Activated CD8-positive, alpha-beta memory T cell treated with anti-CD3 and anti-CD28 coated beads, Interleukin-2, amount 50 U/mL, for 4 hours (primary cell): ENCODE measurements around the gene PGM2.
A peak's percentile ranks its signal among the peaks of the same experiment; 100 is the strongest.
"Not testable (repeated sequence)": the region's sequence is repeated elsewhere in the genome, so short reads cannot be mapped to it uniquely, and the experiment has no call there.

ENCODE experiments used
- DNase-seq: peaks from one replicate; pipeline ENCODE4 v3.0.0-alpha.2; 2020

The PGM2 gene

GRCh38 chr4:37826295-37827029, at the start of gene PGM2:
Gene PGM2, plus strand, starts transcription at chr4:37826686. Its CDS starts 47 bp downstream, at chr4:37826733.
- peak; percentile 94 for DNase-seq

DNA sequence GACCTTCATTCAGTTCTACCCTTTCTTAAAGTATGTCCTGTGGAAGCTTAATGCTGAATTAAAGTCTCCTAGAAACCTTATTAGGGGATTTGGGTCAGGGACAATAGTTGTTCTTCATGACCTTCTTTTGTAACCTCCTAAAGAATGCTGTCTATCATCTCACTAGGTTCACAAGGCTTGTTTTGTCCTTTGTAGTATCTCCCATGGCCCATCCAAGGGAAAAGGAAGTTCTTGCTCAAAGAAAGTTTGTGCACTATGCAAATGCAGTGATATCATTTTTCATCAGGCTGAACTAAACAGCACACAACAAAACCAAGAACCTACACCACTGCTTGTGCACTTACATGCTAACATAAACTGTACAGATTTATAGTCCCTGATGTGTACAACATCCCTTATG, 46.6 kb upstream of the PGM2 start:
- no peak for DNase-seq

- DNase-seq, result peak; percentile 40
Measured at GRCh38 chr4:37780444-37781130, 45.9 kb upstream of the PGM2 start.

DNA sequence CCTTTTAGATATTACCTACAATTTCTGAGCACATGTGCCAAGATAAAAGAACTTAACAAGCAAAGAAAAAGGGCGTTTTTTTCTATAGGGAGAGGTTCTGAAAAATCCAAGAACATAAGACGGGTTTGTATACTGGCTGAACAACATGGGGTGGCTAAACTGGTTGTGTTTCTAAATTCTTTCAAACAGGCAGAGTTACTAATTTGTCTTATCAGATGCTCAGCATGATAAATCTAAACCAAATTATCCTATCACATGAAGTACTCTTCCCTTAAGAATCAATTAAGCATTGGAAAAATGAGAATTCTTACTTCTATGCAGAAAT, 45.4 kb upstream of the PGM2 start:
- DNase-seq, result no peak

DNA sequence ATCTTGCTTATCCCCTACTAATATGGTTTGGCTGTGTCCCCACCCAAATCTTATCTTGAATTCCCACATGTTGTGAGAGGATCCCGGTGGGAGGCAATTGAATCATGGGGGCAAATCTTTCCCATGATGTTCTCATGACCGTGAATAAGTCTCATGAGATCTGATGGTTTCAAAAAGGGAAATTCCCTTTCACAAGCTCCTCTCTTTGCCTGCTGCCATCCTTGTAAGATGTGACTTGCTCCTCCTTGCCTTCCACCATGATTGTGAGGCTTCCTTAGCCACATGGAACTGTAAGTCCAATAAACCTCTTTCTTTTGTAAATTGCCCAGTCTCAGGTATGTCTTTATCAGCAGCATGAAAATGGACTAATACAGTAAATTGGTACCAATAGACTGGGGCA, 40.2 kb upstream of the PGM2 start:
- DNase-seq, result not testable (repeated sequence)

DNA sequence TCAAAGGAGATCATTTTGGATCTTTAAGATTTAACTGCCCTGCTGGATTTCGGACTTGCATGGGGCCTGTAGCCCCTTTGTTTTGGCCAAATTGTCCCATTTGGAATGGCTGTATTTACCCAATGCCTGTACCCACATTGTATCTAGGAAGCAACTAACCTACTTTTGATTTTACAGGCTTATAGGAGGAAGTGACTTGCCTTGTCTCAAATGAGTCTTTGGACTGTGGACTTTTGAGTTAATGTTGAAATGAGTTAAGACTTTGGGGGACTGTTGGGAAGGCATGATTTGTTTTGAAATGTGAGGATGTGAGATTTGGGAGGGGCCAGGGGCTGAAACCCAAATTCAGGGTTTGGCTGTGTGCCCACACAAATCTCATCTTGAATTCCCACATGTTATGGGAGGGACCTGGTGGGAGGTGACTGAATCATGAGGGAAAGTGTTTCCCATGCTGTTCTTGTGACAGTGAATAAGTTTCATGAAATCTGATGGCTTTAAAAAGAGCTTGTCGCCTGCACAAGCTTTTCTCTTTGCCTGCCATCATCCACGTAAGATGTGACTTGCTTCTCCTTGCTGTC, 38.5 kb upstream of the PGM2 start:
- not testable (repeated sequence) for DNase-seq

DNA sequence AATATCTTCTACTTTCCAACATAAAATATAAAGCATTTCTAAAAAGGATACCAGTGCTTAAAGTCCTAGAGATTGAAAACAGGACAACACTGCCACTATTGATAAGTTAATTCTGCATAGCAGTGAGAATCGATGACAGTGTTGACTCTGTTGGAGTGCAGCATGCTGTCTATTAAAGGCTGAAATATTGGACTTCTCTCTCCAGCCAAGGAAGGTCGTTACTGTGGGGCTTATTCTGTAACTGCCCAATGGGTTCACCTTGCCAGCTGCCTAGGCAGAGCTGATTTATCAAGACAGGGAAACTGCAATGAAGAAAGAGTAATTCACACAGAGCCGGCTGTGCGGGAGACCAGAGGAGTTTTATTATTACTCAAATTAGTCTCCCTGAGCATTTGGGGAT, 37.7 kb upstream of the PGM2 start:
- DNase-seq, result no peak

DNA sequence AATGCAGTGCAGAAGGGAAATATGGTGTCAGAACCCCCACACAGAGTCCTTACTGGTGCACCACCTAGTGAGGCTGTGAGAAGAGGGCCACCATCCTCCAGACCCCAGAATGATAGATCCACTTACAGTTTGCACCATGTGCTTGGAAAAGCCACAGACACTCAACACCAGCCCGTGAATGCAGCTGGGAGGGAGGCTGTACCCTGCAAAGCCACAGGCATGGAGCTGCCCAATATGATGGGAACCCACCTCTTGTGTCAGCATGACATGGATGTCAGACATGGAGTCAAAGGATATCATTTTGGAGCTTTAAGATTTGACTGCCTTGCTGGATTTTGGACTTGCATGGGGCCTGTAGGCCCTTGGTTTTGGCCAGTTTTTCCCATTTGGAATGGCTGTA, 34.2 kb upstream of the PGM2 start:
- DNase-seq, result no peak

GRCh38 chr4:37793562-37793961, 32.9 kb upstream of the PGM2 start:
- no peak for DNase-seq

GRCh38 chr4:37794056-37794455, 32.4 kb upstream of the PGM2 start:
- no peak for DNase-seq

DNA sequence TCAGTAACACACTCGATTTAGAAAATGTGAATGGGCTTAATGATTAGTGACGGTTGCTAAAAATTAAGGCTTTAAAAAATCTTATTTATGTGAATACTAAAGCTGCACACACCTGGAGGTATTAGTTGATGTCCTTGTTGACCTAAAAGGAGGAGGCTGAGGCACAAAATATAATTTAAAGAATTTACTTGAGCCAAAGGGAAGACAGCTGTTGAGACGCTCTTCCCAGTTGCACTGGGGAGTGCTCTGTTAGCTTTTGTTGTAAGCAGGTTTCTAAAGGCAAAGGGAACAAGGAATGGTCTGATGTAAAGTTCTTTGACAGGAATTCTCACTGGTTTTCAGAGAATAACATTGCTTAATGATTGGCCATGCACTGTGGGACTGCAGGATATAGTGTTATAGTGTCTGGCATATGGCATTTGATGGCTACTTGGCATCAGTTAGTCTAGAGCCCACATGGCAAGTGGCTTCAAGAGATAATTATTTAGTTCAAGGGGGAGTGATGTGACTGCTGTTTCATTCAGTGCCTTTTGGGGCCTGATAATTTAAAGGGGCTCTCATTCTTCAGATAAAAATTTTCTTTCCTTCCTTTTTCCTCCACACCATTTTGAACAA, 30.8 kb upstream of the PGM2 start:
- DNase-seq, result no peak

- DNase-seq, result no peak
Measured at GRCh38 chr4:37797374-37797773, 29.1 kb upstream of the PGM2 start.

DNA sequence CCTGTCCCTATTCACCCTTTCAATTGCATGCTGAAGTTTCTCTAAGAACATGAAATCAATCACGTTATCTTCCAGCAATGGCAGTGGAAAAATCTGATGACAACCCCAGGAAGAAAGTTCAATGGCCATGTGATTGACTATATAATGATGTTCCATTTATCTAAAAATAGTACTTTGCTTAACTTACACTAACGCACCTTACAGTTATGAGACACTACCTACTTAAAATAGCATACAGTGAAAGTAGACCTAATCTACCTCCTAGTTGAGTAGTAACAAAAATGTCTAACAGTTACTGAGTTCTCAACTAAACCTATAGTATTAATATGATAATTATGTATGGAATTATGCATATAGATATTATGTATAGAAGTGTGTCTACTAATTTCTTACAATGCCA, 28.6 kb upstream of the PGM2 start:
- DNase-seq, result no peak

GRCh38 chr4:37798616-37799015, 27.9 kb upstream of the PGM2 start:
- no peak for DNase-seq

- DNase-seq, result no peak
Measured at GRCh38 chr4:37799941-37800554, 26.4 kb upstream of the PGM2 start.

DNA sequence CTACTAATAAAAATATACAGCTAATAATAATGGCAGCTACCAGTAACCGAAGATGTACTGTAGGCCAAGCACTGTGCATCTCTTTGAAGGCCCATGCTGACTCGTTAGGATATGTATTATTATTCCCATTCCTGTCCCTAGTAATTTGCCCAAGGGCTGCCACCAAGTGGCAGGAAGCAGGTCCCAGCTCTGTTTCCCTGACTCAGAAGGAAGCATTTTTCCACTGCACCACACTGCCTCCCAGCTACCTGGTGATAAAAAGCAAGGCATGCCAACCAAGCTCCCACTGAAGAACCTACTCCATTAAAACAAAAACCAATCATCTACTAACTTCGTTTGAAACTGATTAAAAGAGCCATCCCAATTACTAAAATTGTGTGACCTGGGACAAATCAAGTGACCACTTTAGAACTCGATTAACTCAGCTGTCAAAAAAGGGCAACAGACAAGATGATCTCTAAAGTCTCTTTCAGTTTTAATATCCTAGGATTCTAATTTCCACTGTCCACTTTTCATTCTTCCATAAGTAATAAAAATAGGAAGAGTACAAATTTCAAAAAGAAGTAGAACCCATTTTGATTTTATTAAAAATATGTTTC, 24.3 kb upstream of the PGM2 start:
- no peak for DNase-seq

- DNase-seq, result no peak
Measured at GRCh38 chr4:37803348-37803973, 23.0 kb upstream of the PGM2 start.

DNA sequence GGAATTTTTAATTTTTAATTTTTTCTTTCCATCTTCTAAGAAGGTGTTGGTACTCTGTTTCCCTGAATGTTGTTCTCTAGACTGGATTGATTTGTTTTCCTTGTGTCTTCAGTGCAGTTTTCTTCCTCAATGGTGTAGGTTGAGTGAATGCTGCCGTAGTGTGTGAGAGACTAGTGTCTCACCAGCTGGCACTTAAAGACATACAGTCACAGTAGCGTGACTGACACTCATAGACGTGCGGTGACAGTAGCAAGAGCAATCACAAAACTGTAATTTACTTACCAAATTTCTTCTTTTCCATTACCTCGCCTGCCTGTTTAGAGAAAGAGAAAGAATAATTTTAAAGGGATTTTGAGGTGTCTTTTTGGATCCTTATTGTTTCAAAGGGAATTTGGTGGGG, 21.4 kb upstream of the PGM2 start:
- no peak for DNase-seq

DNA sequence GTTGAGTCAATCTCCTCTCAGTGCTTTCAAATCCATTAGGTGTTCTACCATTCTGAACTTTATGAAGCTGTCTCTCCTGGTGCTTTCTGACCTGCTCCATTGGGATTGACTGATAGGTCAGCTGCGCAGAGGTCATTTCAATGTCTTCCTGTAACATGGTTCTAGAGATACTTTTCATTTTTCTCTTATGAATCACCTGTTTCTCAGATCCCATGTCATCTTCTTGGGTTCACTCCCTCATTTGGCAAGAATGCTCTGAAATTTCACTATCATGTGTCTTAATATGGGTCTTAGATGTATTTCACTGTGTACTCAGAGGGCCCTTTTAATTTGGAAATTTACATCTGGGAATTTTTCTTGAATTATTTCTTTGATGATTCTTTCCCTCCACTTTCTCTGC, 13.8 kb upstream of the PGM2 start:
- DNase-seq, result no peak

GRCh38 chr4:37815591-37815990, 10.9 kb upstream of the PGM2 start:
- DNase-seq, result no peak

- DNase-seq, result no peak
Measured at GRCh38 chr4:37816006-37816405, 10.5 kb upstream of the PGM2 start.

- no peak for DNase-seq
Measured at GRCh38 chr4:37816719-37817118, 9.8 kb upstream of the PGM2 start.

- DNase-seq, result no peak
Measured at GRCh38 chr4:37818752-37819151, 7.7 kb upstream of the PGM2 start.
